Stimulated activated CD8-positive, alpha-beta memory T cell treated with anti-CD3 and anti-CD28 coated beads, Interleukin-7, amount 100 ng/mL, for 48 hours (primary cell): ENCODE measurements around the gene CAMTA1.
"Not testable (repeated sequence)": the region's sequence is repeated elsewhere in the genome, so short reads cannot be mapped to it uniquely, and the experiment has no call there.

ENCODE experiments used
- DNase-seq, 2 donors: peaks; one replicate each; pipeline ENCODE4 v3.0.0-alpha.2; 2020; ENCODE audit warnings: low read depth in 1 of 2; ENCODE audit errors: extremely low read depth in 1 of 2

Gene CAMTA1

DNA sequence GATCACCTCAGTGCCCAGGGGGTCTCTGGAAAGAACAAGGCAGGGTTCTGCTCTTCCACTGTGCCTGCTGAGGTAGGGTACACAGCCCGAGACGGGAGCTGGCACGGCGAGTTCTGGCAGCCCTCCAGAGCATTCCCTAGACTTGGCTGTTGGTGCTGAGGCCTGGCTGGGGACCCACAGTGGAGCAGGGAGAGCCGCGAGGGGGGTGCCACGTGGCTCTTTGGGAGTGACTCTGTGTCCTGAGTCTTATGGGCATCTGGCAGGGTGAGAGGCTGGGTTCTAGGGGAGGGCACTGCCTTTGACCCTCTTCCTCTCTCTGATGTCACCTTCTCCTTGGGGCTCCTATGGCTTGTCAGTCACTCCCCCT is 336.4 kb downstream of the CAMTA1 start:
- DNase-seq, result no peak

DNA sequence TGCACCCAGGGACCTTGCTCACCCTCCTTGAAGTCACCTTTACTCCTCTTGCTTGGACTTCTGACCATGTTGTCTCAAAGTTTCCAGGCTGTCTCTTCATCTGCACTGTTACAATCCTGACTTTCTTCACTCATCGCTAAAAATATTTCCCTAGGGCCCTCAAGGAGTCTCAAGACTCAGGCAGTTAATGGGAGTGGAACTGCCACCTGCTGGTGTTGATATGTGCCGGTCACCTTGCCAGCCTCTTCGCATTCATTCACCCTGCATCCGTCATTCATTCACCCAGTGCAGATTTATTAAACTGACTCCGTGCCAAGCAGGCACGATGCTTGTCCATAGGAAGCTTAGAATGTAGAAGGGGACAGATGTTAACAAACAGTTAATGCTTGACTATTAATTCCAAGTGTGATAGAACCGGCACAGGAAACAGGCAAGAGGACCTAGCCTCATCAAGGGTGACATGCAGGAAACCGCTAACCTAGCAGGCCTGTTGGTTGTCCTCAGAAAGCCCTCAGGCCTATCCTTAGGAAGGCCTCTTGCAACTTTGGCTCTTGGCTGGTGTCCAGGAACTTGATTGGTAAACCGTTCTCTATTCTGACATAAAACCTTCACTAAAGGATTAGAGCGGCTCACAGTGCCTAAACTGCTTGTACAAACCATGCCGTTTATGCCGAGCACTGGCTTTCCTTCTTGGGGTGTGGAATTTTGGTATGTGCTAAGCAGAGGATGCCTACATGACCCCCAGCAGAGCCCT is 342.2 kb downstream of the CAMTA1 start:
- no peak for DNase-seq

DNA sequence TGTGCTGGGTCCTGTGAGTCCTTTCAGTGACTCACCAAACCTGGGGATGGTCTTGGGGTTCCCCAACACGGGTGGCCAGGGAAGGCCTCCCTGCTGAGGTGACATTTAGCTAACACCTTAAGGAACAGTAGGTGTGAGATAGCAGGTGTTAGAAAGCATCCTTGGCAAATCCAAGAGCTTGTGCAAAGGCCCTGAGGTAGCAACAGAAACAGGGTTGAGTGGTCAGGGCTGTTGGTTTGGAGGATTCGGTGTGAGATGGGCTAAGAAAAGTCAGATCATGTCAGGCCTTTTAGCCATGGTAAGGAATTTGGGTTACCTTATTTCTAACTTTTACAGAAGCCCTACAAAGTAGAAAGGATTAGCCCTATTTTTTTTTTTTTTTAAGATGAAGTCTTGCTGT is 343.0 kb downstream of the CAMTA1 start:
- no peak for DNase-seq

DNA sequence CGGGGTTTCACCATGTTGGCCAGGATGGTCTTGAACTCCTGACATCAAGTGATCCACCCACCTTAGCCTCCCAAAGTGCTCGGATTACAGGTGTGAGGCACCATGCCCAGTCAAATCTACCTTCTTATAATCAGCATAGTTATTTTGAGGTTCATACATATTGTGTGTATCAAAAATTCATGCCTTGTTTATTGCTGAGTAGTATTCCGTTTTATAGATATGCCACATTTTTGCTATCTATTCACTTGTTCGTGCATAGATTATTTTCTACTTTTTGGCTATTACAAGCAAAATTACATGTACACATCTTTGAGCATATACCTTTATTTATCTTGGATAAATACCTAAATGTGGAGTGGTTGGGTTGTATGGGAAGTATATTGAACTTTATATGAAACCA is 344.9 kb downstream of the CAMTA1 start:
- no peak for DNase-seq

DNA sequence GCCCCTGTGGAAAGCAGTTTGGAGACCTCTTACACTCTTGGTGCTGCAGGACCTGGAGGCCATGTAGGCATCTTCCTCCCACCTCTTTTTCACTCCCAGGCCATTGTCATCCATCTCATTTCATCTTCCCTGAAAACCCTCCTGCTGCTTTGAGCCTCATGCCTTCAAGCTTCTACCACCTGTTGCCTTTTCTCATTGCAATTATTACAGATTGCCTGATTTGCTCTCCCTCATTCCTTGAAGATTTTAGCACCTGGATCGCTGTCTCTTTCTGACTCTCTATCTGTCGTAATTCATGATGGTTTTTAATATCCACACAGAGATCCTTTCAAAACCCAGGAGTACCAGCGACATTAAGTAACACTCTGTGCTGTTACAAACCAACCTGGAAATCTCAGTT is 350.2 kb downstream of the CAMTA1 start:
- DNase-seq, result no peak

DNA sequence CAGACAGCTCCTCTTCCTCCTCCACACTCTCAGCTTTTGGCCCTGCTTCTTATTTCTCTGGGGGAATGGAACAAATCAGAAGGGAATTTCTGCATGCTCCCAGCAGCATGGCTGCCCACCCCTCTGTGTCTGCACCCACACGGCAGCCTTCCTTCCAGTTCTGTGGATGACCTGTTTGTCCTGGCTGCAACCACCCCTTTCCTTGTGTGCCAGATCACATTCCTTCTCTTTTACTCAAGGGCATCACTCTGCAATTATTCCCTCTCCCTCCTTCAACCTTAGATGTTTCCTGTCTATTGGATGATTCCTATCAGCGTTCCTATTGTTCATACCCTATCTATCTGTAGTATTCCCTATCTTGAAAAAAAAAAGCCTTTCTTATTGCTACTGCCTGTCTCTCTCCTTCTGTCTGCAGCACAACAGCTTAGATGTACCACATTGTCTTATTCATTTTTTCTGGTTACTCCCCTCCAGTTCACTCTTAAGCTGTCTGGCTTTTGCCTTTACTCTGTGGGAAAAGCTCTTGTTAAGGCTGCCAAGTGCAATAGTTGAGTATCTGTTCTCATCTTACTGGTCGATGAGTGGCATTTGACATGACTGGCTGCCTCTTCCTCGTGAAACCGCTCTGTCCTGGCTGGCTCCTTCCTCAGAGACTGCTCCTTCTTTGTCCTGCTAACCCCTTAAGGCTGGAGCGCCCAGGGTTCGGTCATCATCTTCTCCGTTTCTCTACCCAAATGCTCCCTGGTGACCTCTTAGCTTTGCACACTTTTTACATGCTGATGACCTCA is 351.1 kb downstream of the CAMTA1 start:
- no peak for DNase-seq

DNA sequence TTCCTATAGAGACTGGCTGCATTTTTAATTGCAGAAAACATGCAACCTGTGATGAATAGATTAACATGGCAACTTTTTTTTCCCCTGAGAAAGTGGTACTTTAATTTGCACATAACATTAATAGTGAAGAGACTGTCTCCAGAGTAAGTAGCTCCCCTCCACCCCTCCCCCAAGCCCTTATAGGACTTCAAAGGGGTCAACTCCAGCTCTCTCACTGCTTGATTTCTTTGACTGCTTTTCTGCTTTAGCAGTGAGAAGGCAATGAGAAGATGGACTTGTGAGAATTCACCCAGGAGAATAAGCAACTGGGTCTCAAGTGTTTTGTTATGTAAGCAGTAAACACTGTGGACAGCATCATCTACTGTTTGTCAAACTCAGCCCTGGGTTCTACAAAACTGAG is 355.0 kb downstream of the CAMTA1 start:
- DNase-seq, result no peak

DNA sequence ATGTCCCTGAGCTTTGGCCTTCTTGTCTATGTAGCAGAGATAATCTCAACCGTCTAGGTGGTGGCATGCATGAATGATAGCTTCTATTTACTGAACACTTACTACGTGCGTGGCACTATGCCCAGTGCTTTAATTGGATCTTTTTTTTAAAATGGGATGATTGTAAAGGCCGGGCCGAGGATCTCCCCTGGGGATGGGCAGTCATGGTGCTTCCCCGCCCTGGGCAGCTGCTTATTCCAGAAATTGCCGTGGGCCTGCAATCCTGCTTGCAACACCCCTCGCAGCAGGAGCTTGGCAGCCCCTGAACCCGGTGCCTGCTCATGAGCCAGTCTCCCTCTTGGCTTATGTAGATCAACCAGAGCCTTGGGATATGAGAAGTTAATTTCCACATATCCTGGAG is 360.7 kb downstream of the CAMTA1 start:
- no peak for DNase-seq

DNA sequence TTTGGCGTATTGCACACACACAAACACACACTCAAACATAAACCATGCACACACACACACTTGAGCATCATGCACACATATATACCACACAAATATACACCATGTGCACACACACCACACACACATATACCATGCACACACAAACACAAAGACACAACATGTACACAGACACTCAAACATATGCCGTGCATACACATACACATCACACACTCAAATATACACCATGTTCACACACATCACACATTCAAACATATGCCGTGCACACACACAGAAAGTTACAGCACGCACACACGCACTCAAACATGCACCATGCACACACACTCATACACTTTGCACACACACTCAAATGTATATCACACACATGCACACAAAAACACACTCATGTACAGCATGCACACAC is 361.5 kb downstream of the CAMTA1 start:
- DNase-seq, result no peak

DNA sequence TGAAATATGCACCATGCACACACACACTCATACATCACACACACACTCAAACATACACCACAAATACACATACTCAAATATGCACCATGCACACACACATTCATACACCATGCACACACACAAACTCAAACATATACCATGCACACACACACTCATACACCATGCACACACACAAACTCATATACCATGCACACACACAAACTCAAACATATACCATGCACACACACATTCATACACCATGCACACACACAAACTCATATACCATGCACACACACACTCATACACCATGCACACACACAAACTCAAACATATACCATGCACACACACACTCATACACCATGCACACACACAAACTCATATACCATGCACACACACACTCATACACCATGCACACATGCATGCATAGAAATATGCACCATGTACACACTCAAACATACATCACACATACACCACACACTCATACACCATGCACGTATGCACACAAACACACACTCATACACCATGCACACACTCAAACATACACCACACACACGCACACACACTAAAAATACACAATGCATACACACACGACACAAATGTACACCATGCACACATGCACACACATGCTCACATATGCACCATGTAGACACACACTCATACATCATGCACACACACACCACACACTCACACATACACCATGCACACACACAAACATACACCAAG is 362.5 kb downstream of the CAMTA1 start:
- DNase-seq, result not testable (repeated sequence)

DNA sequence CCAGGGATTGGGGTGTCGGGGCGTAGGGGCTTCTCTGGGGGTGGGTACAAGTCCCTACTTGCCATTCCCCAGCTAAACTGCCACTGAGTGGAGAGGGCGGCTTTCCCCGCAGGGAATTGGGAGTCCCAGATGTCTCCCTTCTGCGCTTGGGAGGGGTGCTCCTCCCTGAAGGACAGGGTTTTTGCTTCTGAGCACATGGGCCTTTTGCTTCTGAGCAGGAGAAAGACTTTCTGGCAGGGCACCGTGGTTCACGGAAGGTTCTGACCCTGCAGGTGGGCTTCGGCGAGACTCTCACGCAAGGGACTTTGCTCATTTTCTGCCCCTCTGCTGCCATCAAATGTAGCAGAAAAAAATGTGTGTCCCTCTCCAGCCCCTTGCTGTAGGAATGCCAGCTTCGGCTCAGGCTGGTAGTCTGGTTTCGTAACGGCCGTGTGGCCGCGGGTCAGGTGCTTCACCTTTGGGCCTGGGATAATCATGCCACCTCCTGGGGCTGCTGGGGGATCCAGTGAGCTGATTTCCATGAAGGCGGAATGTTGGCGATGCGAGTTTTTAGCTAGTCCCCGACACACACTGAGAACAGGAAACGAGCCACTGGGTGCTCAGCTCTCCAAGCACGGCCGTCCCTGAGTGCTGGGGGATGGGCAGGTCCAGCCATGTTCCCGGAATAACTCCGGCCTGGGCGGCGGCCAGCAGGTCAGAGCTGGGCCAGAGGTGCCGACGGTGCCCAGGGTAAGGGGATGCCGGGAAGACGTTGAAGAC is 364.0 kb downstream of the CAMTA1 start:
- DNase-seq, result no peak

DNA sequence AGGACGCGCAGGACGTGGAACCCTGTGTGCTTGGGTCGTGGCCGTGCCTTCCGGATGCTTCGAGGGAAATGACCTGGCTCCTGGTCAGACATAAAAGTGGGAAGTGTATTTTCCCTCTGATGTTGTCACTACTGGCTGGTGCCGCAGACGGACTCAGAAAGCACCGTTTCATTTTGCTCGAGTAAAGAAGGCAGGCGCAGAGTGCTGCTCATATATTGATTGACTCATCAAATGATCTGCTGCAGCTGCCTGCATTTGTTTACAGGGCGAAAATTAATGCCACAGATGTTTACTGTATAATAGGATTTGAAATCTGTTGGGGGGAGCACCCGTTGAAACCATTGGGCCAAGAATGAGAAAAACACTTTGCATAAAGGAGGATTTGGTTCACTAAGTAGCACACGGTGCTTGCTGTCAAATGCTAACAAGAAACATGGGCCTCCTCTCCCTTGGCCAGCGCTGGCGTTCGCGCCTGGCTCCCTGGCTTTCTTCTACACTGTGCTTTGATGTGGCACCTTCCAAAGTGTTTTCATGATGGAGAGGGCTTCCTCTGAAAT is 365.5 kb downstream of the CAMTA1 start:
- DNase-seq, result no peak

DNA sequence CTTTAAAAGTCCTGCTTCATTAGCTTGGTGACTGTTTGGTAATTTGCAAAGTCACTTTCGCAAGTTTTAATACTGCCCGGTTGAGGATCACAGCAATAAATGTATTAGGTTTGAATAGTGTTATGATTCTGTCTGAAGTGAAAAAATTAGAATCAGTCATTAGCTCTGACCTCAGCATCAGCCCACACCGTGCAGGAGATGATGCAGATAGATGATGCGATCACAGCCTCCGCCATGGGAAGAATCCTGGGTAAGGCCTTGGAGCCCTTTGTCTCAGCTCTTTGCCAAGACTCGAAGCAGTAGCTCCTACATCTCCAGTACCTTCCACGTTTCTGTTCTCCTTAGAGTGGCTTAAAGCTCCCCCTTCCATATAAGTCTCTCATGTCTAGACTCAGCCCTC is 366.7 kb downstream of the CAMTA1 start:
- DNase-seq, result no peak

DNA sequence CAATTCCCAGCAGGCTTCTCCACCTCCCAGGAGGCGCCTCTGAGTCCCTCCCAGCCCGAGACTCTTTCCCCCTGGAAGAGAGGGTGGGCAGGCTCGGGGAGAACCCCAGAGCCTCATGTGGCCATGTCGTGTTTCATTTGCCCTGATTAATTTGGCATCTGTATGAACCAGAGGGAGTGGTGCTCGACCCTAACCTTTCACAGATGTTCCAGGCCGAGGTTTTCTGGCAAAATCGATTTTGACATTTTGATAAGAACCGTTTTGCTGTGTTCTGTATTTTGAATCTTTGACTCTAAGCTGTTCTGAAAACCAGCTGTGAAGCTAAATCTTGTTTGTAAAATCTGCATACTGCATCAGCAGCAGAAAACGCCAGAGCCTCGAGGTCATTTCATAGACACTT is 367.4 kb downstream of the CAMTA1 start:
- DNase-seq, result no peak

DNA sequence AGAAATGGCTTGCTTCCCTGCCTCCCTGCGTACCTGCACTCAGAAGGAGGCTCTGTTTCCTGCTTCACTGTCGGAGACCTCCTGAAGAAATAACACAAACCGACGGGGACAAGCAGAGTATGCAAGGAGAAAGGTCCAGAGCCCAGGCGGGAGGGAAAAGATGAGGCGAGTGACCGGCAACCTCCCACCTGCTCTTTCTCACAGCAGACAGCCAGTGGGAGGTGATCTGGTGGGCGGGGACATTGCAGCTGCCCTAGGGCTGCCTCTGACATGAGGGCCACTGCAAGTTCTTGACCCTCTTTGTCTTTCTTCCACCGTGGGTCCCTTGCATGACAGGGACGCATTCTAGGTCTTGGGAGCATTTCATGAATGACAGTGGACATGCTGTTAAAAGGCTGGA is 368.2 kb downstream of the CAMTA1 start:
- DNase-seq, result no peak

DNA sequence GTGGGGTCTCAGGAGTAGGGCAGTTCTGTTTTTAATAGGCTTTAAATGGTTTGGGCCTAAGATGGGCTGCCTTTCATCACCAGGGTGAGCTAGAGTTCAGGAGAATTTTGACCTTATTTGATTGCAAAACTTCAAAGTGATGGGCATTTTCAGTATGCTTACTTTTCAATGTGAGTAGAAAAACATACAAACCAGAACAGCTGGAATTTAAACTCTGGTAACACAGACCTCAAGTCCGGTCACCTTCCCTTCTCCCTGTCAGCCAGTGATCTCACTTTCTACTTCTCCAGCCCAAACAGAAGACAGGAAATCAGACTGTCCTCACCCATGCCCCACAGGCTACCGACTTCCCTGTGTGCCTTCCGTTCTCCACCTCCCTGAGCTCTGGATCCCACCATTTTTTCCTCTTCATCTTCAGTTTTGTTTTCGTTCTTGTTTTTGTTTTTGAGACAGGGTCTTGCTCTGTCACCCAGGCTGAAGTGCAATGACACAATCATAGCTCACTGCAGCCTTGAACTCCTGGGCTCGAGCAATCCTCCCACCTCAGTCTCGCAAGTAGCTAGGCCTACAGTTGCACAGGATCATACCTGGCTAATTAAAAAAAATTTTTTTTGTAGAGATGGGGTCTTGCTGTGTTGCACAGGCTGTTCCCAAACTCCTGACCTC is 374.0 kb downstream of the CAMTA1 start:
- DNase-seq, result no peak

DNA sequence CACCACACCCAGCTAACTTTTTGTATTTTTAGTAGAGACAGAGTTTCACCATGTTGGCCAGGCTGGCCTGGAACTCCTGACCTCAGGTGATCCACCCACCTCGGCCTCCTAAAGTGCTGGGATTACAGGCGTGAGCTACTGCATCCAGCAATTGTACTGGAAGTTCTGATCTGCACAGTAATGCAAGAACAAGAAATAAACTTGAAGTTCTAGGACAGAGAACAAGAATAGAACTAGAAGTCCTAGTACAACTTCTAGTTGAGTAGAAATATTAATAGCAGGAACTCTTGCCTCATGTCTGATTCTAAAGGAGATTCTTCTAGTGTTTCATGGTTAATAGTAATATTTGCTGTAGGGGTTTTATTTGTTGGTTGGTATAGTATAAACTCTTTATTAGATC is 383.3 kb downstream of the CAMTA1 start:
- DNase-seq, result not testable (repeated sequence)

DNA sequence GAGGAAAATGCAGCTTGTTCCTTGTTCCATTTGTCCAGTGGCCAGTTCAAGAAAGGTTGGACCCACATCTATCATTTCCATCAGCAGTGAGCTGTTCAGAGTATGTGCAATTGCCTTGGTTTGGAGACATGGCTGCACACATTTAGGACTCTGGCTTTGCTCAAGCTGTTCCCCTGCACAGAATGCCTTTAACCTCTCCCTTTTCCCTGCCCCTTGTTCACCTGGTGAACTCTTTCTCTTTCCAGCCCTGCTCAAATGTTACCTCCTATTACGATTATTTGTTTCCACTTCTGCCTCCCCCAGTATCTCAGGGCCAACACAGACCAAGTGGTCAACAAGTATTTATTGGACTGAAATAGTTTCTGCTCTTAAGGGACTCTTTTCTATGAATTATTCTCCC is 385.9 kb downstream of the CAMTA1 start:
- no peak for DNase-seq

DNA sequence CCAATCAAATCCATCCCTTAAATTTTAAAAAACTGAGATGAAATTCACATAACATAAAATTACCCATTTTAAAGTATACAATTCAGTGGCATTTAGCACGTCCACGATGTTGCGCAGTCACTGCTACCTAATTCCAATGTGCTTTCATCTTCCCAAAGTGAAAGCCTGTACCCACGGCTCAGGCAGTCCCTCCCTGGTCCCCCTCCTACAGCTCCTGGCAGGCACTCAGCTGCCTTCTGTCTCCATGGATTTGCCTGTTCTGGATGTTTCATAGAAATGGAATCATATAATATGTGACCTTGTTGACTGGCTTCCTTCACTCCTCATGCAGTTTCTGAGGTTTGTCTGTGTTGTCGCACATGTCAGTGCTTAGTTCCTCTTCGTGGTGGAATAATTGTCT is 386.3 kb downstream of the CAMTA1 start:
- no peak for DNase-seq

DNA sequence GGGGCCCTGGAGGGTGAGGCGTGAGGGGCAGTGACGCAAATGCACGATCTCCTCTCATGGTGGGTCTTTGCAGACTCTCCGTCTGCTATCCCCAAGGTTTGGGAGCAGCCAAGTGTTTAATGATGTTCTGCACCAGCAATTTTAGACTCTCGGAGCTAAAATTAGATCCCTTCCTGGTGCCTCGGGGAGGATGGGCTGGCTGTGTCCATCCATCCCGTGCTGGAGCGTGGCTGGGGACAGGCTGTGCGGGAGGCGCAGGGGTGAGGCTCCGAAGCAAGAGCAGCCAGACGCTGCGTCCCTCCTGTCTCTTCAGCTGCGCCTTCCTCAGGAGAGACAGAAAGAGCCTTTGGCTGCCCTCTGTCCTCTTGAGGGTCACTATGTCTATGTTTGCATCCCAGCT is 387.6 kb downstream of the CAMTA1 start:
- DNase-seq, result no peak
